HG03196 (cell line): ENCODE results near the gene COMMD10.
"Not testable (repeated sequence)": the region's sequence is repeated elsewhere in the genome, so short reads cannot be mapped to it uniquely, and the experiment has no call there.

Source experiments
- ATAC-seq: cut with Tn5 transposase; IDR thresholded peaks from one replicate; pipeline ENCODE4 v1.9.1; 2021; ENCODE audit not compliant: unreplicated experiment

Gene COMMD10

DNA sequence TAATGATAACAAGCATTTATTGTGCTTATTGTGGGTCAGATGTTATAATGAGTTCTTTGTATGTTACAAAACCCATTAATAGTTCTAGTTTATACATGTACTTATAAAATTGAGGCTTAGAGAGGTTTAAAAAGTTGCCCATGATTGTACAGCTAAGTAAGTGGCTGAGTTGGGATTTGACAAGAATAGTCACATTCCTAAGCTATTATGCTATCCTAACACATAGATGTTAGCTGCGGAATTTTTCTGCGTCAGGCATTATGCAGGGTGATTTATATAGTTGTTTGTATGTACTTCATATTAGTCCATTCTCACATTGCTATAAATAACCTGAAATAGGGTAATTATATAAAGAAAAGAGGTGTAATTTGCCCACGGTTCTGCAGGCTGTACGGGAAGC is 12.5 kb downstream of the COMMD10 start:
- ATAC-seq: no peak

- no peak for ATAC-seq
Measured at GRCh38 chr5:116098998-116099397, 14.2 kb downstream of the COMMD10 start.

DNA sequence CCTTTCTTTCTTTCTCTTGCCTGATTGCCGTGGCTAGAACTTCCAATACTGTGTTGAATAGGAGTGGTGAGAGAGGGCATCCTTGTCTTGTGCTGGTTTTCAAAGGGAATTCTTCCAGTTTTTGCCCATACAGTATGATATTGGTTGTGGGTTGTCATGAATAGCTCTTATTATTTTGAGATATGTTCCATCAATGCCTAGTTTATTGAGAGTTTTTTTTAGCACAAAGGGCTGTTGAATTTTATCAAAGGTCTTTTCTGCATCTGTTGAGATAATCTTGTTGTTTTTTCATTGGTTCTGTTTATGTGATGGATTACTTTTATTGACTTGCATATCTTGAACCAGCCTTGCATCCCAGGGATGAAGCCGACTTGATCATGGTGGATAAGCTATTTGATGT is 20.1 kb downstream of the COMMD10 start:
- not testable (repeated sequence) for ATAC-seq

GRCh38 chr5:116115163-116115562 is 30.3 kb downstream of the COMMD10 start:
- ATAC-seq: no peak

GRCh38 chr5:116130471-116130870 is 45.6 kb downstream of the COMMD10 start:
- no peak for ATAC-seq

DNA sequence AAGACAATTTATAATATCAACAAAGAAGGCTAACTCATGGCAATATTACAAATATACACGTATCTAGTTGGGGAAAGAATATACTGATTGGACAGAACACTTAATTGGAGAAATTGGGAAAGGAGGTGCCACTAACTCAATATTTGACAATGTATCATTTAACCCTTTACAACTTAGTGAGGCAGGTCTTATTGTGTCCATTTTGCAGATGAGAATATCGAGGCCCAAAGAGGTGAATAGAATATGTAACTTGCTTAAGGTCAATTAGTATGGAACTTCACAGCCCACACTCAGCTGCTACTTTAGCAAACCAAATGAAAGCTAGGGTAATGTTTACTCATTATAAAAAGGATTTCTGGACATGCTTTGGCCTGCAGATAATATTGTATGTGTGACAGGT is 46.2 kb downstream of the COMMD10 start:
- ATAC-seq: no peak

DNA sequence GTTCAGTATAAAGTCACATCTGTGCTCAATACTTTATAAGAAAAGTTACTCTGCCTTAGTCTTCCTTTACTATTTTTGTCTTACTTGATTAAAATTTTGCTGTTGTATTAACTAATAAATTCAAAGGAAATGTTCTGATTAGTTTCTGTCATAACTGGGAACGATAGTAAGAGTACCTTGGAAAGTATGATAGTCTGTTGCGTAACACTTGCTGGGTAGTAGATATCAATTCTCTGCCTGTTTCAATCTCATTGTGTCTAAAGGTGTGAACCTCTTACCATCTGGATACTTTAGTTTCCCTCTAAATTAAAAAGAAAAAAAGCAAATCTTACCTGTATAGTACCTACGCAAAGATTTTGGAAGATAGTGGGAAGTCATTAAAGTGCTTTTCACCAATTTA is 48.5 kb downstream of the COMMD10 start:
- ATAC-seq: no peak

DNA sequence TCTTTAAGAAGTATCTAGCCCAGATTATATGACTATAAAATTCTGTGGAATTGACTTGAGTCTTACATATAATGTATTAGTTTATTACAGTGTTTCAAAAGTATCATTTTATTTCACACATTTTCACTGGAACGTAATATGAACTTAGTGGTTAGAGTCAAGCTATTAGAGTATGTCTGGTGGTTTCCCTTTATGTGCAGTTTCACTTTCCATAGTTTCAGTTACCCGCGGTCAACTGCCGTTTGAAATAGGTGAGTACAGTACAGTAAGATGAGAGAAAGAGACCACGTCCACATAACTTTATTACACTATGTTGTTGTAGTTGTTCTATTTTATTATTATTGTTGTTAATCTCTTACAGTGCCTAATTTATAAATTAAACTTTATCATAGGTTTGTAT is 50.5 kb downstream of the COMMD10 start:
- ATAC-seq: peak; percentile 98

DNA sequence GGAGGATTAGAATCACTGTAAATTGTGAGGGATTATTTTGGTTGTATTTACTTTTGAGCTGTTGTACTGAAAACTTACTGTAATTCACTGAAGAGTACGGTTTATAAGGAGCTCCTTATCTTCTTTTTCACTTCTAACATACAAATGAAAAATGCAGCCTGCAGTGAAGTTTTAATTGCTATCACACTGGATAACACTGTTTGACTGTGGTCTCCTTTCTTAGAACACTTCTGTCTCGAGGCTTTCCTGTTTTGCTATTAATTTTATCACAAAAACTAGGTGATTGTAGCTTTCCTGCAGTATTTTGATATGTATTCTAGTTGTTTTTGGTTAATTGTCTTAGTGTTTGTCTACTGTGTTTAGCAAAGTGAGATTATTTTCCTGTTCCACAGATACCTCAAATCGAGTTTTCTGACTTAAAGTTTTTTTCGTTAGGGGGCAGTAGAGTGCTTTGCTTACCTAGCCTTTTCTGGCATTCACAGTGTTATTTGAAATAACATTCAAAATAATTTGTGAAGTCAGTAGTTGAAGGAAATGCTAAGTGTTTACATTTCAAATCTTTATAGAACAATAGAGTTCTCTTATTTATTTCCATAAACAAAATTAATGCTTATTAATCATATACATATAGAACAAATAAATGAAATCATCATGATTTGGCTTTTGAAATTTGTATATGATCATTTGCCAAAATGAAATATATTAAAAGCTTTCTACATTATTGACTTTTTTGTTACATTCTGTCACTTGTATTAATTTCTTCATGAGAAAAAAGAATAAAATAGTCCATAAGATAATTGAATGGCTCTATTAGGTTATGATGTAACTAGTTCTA is 52.9 kb downstream of the COMMD10 start:
- no peak for ATAC-seq

DNA sequence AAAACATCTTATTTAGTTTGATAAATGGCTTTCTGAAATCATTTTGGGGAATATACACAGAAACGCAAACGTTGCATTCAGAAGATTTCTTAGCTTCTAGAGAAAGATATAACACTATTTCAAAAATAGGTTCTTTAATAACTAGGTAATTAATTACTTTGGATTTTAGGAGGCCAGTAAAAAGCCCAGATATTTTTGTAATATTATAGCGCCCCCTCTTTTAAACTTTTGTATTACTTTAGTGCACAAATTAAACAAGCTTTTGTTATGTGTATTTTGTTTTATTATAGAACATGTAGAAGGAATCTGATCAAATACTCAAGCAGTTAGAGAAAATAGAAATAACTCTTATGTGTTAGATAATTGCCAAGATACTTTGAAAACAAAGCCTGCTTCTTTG is 57.7 kb downstream of the COMMD10 start:
- no peak for ATAC-seq

GRCh38 chr5:116144103-116144502 is 59.3 kb downstream of the COMMD10 start:
- ATAC-seq: no peak

GRCh38 chr5:116144991-116145390 is 60.2 kb downstream of the COMMD10 start:
- ATAC-seq: no peak

- ATAC-seq: no peak
Measured at GRCh38 chr5:116145416-116145815, 60.6 kb downstream of the COMMD10 start.

GRCh38 chr5:116152169-116152568 is 67.3 kb downstream of the COMMD10 start:
- no peak for ATAC-seq

DNA sequence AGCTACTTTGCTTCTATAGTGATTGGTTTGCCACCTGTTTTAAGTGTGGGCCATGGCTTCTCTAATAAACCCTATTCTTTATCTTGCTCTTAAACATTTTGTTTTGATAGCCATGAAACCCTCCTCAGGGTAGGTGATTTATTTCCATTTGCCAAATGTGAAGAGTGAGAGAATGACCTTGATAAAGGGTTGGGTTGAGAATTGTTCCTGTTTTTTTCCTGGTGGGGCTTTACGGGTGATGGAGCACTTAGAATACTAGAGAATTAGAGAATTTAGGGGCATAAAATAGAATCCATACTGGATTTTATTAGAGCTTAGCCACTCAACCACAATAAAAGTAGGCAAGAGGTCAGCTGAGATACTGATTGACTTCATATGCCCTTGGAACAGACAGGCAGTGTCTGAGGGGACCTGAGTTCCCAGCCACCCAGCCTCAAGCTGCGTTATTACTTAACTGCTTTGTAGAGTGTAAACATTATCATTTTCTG is 68.9 kb downstream of the COMMD10 start:
- ATAC-seq: no peak

- ATAC-seq: no peak
Measured at GRCh38 chr5:116154252-116154651, 69.4 kb downstream of the COMMD10 start.

- ATAC-seq: no peak
Measured at GRCh38 chr5:116154931-116155330, 70.1 kb downstream of the COMMD10 start.

GRCh38 chr5:116157902-116158301 is 73.1 kb downstream of the COMMD10 start:
- ATAC-seq: no peak

- no peak for ATAC-seq
Measured at GRCh38 chr5:116159006-116159405, 74.2 kb downstream of the COMMD10 start.

DNA sequence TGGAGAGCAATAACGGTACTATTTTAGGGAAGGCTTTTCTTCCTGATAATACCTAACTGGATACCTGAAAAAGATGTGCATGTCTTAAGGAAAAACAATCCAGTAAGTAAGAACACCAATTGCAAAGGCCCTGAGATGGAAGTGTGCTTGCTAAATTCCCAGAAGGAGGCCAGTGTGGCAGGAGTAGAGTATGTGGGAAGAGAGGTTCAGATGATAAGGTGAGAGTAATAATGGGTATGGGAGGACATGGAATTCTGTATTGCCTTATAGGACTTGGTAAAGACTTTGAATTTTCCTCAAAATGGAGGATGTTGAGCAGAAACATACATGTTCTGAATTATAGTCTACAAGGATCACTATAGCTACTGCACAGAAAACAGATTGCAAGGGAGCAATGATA is 89.3 kb downstream of the COMMD10 start:
- ATAC-seq: no peak

DNA sequence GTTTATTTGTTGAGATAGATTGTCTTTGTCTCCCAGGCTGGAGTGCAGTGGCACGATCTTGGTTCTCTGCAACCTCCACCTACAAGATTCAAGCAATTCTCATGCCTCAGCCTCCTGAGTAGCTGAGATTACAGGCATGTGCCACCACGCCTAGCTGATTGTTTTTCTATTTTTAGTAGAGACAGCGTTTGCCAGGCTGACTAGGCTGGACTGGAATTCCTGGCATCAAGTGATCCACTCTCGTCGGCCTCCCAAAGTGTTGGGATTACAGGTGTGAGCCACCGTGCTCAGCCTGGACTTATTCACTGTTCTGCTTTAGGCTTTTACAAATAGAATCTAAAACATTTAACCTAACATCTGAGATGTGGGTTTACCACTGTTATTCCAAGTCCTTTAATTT is 91.3 kb downstream of the COMMD10 start:
- ATAC-seq: no peak

GRCh38 chr5:116178925-116179324 is 94.1 kb downstream of the COMMD10 start:
- ATAC-seq: no peak

DNA sequence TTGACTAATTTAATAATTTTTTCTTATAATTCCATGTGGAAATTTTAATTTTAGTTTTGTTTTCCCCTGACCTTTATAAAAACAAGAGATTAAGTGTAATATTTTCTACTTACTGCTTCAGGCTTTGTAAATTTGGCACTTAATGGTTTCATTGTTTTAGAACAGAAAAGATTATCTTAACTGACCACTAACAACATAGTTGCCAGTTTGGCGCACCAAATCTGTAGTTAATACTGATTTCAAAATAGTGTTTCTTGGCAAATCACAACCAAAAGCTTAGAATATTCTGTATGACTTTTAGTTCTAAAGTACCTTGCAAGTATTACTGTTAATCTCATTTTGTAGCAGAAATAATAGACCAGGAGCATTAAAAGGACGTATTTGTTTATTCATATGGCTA is 124.3 kb downstream of the COMMD10 start:
- no peak for ATAC-seq
